ENCODE measurements around the gene TOMM70.

DNA sequence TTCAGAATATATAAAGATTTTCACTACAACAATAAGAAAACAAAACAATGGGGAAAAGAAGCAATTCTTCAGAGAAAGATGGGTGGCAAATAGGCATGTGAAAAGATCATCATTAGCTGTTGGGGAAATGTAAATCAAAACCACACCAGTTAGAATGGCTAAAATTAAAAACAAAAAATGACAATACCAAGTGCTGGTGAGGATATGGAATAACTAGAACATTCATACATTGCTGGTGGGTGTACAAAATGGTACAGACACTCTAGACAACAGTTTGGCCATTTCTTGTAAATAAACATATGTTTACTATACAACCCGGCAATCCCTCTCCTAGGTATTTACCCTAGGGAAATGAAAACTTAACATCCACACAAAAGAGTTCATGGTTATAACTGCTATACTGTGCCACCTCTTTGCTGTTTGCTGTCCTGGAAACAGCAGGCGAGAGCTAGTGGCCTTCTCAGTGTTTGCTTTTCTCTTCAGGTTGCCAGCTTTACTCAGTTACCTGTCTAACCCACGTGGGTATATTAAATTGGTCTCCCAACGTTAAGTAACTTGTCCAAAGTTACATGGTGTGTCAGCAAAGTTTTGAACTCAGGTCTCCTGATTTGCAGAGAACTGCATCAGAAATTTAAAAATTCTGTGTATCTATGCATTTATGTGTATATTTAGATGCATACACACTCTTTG, 70.9 kb downstream of the TOMM70 start:
- TF ChIP-seq POLR2A (IDR thresholded peaks at IDR 0.05; ENCODE audit: low read depth, low read length) (no peak), POLR2AphosphoS5 (IDR thresholded peaks at IDR 0.05; ENCODE audit: low read depth, low read length) (no peak), TAF1 (IDR thresholded peaks at IDR 0.05; ENCODE audit: borderline replicate concordance, low read depth, low read length) (no peak)

Data from GM12892 (cell line).